ENCODE data around the gene TP73.

Gene TP73

GRCh38 chr1:3632298-3632697 is 20.0 kb upstream of the TP73 start:
- H3K36me3 Mint-ChIP-seq (ENCODE audit: low read depth), result peaks cover 36% of the 10 kb centered on the region
- H3K4me1 Mint-ChIP-seq, result no peaks in the 10 kb centered on the region
- H3K27me3 Mint-ChIP-seq (ENCODE audit: low read depth), result no peaks in the 10 kb centered on the region
- H3K4me3 Mint-ChIP-seq, result no peak overlapping the region
- no peaks in the 10 kb centered on the region for H3K9me3 Mint-ChIP-seq
- no peak overlapping the region for H3K27ac Mint-ChIP-seq
- no peak for TF ChIP-seq CTCF (IDR thresholded peaks at IDR 0.05; ENCODE audit: unreplicated experiment in 3 of 3)

GRCh38 chr1:3632716-3633343 is 19.5 kb upstream of the TP73 start:
- no peaks in the 10 kb centered on the region for H3K27me3 Mint-ChIP-seq (ENCODE audit: low read depth)
- H3K36me3 Mint-ChIP-seq (ENCODE audit: low read depth), result peaks cover 37% of the 10 kb centered on the region
- TF ChIP-seq CTCF (IDR thresholded peaks at IDR 0.05; ENCODE audit: unreplicated experiment in 3 of 3), result no peak
- H3K9me3 Mint-ChIP-seq, result no peaks in the 10 kb centered on the region
- H3K27ac Mint-ChIP-seq, result no peak overlapping the region
- no peaks in the 10 kb centered on the region for H3K4me1 Mint-ChIP-seq
- no peak overlapping the region for H3K4me3 Mint-ChIP-seq

- Mint-ChIP-seq H3K4me3 (no peak overlapping the region), H3K36me3 (ENCODE audit: low read depth) (peaks cover 43% of the 10 kb centered on the region), H3K9me3 (no peaks in the 10 kb centered on the region)
Observed at GRCh38 chr1:3633344-3634058, 18.8 kb upstream of the TP73 start.

DNA sequence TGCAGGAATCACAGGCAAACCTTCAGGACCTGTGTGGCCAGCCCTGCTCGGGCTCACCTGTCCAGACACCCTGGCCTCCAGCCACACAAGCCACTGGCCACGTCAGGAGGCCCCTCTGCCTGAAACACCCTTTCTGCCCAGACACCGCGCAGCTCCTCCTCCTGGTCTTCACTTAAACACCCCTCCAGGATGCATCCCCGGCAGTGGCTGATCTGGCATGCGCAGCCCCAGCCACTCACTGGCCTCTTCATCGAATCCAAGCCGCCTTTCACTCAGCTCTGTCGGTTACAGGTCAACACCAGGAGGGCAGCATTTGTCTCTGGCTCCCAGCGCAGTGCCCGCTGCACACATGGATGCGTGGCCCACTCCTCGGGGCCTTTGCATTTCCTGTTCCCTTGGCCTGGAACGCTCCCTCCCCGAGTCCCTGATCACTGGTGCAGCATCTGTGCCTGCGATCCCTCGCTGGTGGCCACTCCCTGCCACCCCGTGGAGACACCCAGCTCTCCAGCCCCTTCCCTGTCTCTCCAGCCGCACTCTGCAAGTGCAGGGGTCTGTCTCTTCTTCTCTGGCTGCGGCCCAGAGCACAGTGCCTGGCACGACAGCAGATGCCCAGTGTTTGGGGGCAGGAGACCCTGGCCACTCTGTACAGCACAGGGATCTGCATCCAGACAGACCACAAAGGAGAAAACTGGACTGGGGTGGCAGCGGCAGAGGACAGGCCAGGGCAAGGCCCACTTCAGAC is 18.1 kb upstream of the TP73 start:
- TF ChIP-seq CTCF (IDR thresholded peaks at IDR 0.05; ENCODE audit: unreplicated experiment in 3 of 3), result no peak
- H3K36me3 Mint-ChIP-seq (ENCODE audit: low read depth), result peaks cover 42% of the 10 kb centered on the region
- no peak overlapping the region for H3K27ac Mint-ChIP-seq
- H3K4me3 Mint-ChIP-seq, result no peak overlapping the region
- no peaks in the 10 kb centered on the region for H3K9me3 Mint-ChIP-seq
- H3K27me3 Mint-ChIP-seq (ENCODE audit: low read depth), result no peaks in the 10 kb centered on the region
- peaks cover 9% of the 10 kb centered on the region for H3K4me1 Mint-ChIP-seq

More at GRCh38 chr1:3633344-3634058, 18.8 kb upstream of the TP73 start:
- H3K27me3 Mint-ChIP-seq (ENCODE audit: low read depth), result no peaks in the 10 kb centered on the region
- no peak for TF ChIP-seq CTCF (IDR thresholded peaks at IDR 0.05; ENCODE audit: unreplicated experiment in 3 of 3)
- peaks cover 4% of the 10 kb centered on the region for H3K4me1 Mint-ChIP-seq
- H3K27ac Mint-ChIP-seq, result no peak overlapping the region

- Mint-ChIP-seq H3K27ac (no peak overlapping the region), H3K4me3 (no peak overlapping the region), H3K36me3 (ENCODE audit: low read depth) (peaks cover 38% of the 10 kb centered on the region), H3K27me3 (ENCODE audit: low read depth) (no peaks in the 10 kb centered on the region), H3K4me1 (peaks cover 9% of the 10 kb centered on the region), H3K9me3 (no peaks in the 10 kb centered on the region)
- TF ChIP-seq CTCF (IDR thresholded peaks at IDR 0.05; ENCODE audit: unreplicated experiment in 3 of 3), result no peak
Observed at GRCh38 chr1:3636080-3636479, 16.2 kb upstream of the TP73 start.

Measured in nephron (organoid).